Measurements from ENCODE around the gene FAM174B. TPM values are rescaled to one million over a fixed set of nuclear protein-coding genes. Genes with fewer than 3 reads are reported as not detected.

The FAM174B gene
- total and polyA plus RNA-seq, 2 donors (not counting 1 experiment from before 2014, with no cell fraction given), result 0.03 to 1.9 TPM

DNA sequence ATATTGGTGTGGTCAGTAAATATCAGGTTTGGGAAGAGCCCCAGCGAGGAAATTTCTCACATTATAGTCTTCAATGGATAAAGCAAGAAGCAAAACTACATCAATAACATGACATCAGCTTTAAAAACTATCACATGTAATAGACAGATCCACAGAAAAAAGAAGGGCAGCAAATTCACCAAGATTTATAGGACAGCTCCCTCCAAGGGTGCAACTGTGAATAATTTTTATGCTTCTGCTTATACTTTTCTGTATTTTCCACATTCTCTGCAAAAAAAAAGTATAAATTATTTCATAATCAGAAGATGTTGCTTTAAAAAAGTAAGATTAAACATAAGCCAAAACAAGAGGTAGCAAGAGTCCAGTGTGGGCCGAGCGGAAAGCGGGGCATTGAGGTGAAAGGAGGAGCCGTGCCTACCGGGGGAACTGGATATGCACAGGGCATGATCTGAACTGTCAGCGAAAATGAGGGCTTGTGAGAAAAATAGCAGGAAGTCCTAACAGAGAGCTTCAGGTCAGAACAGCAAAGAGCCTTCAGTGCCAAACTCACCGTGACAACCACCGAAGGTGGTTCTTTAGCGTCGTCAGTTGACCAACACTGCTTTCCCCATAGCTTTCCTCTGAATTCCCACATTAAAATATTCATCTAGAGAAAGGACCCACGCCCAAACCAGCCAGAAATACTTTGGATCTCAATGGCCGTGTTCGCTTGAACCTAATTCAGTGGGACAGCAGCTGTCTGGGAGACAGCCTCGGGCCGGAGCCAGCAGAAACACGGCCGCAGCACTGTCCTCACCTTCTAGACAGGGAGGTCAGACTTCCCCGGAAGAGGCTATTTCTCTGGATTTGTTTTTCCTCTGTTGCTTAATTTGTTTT is 59.8 kb downstream of the FAM174B start:
- H3K9me3 ChIP-seq (ENCODE audit: control extremely low read depth in 1 of 3, control insufficient read depth in 2 of 3, insufficient read depth in 1 of 3, low read length in 2 of 3), result no peaks in the 10 kb centered on the region
- H3K4me3 Mint-ChIP-seq, result no peak overlapping the region
- intact Hi-C loops (cut with micrococcal nuclease), result no loop called here
- no peak overlapping the region for H3K9ac ChIP-seq (ENCODE audit: low read length)
- DNase-seq (no peak), ATAC-seq (ENCODE audit: low read depth) (no peak)
- no peak overlapping the region for H3K4me2 ChIP-seq (replicated peaks; ENCODE audit: low read depth, low read length, poor library complexity, severe bottlenecking)
- ChIA-PET POLR2A (no interaction called here), CTCF (no interaction called here)
- no peaks in the 10 kb centered on the region for H3K36me3 ChIP-seq (replicated peaks in 1 of 2; ENCODE audit: control extremely low read depth in 1 of 2, control insufficient read depth in 1 of 2, extremely low read depth in 1 of 2, insufficient read depth in 2 of 2, low read length in 1 of 2)
- H3K4me3 ChIP-seq (ENCODE audit: control extremely low read depth in 1 of 5, extremely low read depth in 1 of 5, insufficient read depth in 1 of 5, low read depth in 2 of 5, low read length in 4 of 5), result no peak overlapping the region
- H3K27ac Mint-ChIP-seq, result no peak overlapping the region
- WGBS (ENCODE audit: insufficient coverage), result 88% methylated on average over 17 of the region's 19 CpGs
- no peaks in the 10 kb centered on the region for H4K20me1 ChIP-seq (ENCODE audit: control insufficient read depth, insufficient read depth, low read length, poor library complexity, severe bottlenecking)
- H3K27me3 ChIP-seq (replicated peaks in 1 of 4; ENCODE audit: control extremely low read depth in 1 of 4, control insufficient read depth in 3 of 4, insufficient read depth in 4 of 4, low read length in 3 of 4), result no peaks in the 10 kb centered on the region
- no peak overlapping the region for H2AFZ ChIP-seq (ENCODE audit: insufficient read depth, low read depth, low read length, poor library complexity, severe bottlenecking)
- no peaks in the 10 kb centered on the region for H3K4me1 Mint-ChIP-seq
- no peaks in the 10 kb centered on the region for H3K79me2 ChIP-seq (ENCODE audit: control insufficient read depth, insufficient read depth, low read length)
- no peak overlapping the region for H3K27ac ChIP-seq (ENCODE audit: low read length in 2 of 2)
- no peak for TF ChIP-seq EZH2 (IDR thresholded peaks at IDR 0.05; ENCODE audit: borderline replicate concordance, insufficient read depth, low read depth, low read length, poor library complexity, severe bottlenecking)
- H3K4me1 ChIP-seq (ENCODE audit: control insufficient read depth in 2 of 2, insufficient read depth in 2 of 2, low read length in 2 of 2), result no peaks in the 10 kb centered on the region
- H3K27me3 Mint-ChIP-seq, result peaks cover 11% of the 10 kb centered on the region
- H3K9me3 Mint-ChIP-seq (ENCODE audit: insufficient read depth), result no peaks in the 10 kb centered on the region

DNA sequence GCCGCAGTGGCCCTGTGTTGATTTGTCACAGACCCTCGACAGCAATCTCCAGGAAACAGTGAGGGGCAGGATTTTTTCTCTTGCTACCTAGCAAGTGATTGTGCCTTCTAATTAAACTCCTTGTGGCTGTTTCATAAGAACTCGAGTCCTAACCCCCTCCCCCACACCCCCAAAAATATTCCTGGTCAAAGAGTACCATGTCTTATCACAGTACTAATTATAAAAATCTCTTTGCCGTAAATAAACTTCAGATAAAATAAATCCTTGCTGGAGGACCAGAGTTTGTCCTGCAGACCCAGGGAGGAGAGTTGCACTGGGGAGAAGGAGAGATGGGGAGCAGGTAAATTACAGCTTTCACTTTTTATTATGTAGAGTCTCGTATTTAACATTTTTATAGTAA is 64.3 kb downstream of the FAM174B start:
- H3K4me1 ChIP-seq (ENCODE audit: control insufficient read depth in 2 of 2, insufficient read depth in 2 of 2, low read length in 2 of 2), result no peaks in the 10 kb centered on the region
- no peaks in the 10 kb centered on the region for H3K79me2 ChIP-seq (ENCODE audit: control insufficient read depth, insufficient read depth, low read length)
- no peak overlapping the region for H3K4me2 ChIP-seq (replicated peaks; ENCODE audit: low read depth, low read length, poor library complexity, severe bottlenecking)
- no peak overlapping the region for H3K27ac ChIP-seq (ENCODE audit: low read length in 2 of 2)
- Mint-ChIP-seq H3K27me3 (peaks cover 2% of the 10 kb centered on the region), H3K27ac (no peak overlapping the region), H3K4me1 (no peaks in the 10 kb centered on the region), H3K9me3 (ENCODE audit: insufficient read depth) (no peaks in the 10 kb centered on the region), H3K4me3 (no peak overlapping the region)
- intact Hi-C loops (cut with micrococcal nuclease), result no loop called here
- H3K9me3 ChIP-seq (ENCODE audit: control extremely low read depth in 1 of 3, control insufficient read depth in 2 of 3, insufficient read depth in 1 of 3, low read length in 2 of 3), result no peaks in the 10 kb centered on the region
- H2AFZ ChIP-seq (ENCODE audit: insufficient read depth, low read depth, low read length, poor library complexity, severe bottlenecking), result no peak overlapping the region
- no peak for DNase-seq
- H3K36me3 ChIP-seq (replicated peaks in 1 of 2; ENCODE audit: control extremely low read depth in 1 of 2, control insufficient read depth in 1 of 2, extremely low read depth in 1 of 2, insufficient read depth in 2 of 2, low read length in 1 of 2), result no peaks in the 10 kb centered on the region
- 78% methylated on average over 3 of the region's 5 CpGs for WGBS (ENCODE audit: insufficient coverage)
- no peak overlapping the region for H3K9ac ChIP-seq (ENCODE audit: low read length)
- H3K4me3 ChIP-seq (ENCODE audit: control extremely low read depth in 1 of 5, extremely low read depth in 1 of 5, insufficient read depth in 1 of 5, low read depth in 2 of 5, low read length in 4 of 5), result no peak overlapping the region
- H4K20me1 ChIP-seq (ENCODE audit: control insufficient read depth, insufficient read depth, low read length, poor library complexity, severe bottlenecking), result no peaks in the 10 kb centered on the region
- ATAC-seq (ENCODE audit: low read depth), result no peak
- POLR2A ChIA-PET, result no interaction called here
- CTCF ChIA-PET, result no interaction called here
- no peak for TF ChIP-seq EZH2 (IDR thresholded peaks at IDR 0.05; ENCODE audit: borderline replicate concordance, insufficient read depth, low read depth, low read length, poor library complexity, severe bottlenecking)
- TF ChIP-seq, protein P1, sequence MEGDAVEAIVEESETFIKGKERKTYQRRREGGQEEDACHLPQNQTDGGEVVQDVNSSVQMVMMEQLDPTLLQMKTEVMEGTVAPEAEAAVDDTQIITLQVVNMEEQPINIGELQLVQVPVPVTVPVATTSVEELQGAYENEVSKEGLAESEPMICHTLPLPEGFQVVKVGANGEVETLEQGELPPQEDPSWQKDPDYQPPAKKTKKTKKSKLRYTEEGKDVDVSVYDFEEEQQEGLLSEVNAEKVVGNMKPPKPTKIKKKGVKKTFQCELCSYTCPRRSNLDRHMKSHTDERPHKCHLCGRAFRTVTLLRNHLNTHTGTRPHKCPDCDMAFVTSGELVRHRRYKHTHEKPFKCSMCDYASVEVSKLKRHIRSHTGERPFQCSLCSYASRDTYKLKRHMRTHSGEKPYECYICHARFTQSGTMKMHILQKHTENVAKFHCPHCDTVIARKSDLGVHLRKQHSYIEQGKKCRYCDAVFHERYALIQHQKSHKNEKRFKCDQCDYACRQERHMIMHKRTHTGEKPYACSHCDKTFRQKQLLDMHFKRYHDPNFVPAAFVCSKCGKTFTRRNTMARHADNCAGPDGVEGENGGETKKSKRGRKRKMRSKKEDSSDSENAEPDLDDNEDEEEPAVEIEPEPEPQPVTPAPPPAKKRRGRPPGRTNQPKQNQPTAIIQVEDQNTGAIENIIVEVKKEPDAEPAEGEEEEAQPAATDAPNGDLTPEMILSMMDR (IDR thresholded peaks at IDR 0.05), result no peak
- no peaks in the 10 kb centered on the region for H3K27me3 ChIP-seq (replicated peaks in 1 of 4; ENCODE audit: control extremely low read depth in 1 of 4, control insufficient read depth in 3 of 4, insufficient read depth in 4 of 4, low read length in 3 of 4)
